Activated CD4-positive, alpha-beta T cell treated with anti-CD3 and anti-CD28 coated beads for 36 hours (primary cell): ENCODE measurements around the gene MRPL10. TPM values are rescaled to one million over a fixed set of nuclear protein-coding genes. Genes with fewer than 3 reads are reported as not detected.
A peak's percentile ranks its signal among the peaks of the same experiment; 100 is the strongest.
"Not testable (repeated sequence)": the region's sequence is repeated elsewhere in the genome, so short reads cannot be mapped to it uniquely, and the experiment has no call there.

Experiments
- ATAC-seq: fragments of 200-7000 bp; cut with Tn5 transposase; one replicate; pipeline ENCODE4 v1.10.0; 2021; ENCODE audit warnings: mild to moderate bottlenecking, moderate library complexity
- CTCF ChIA-PET: fragments of 350-600 bp; sonication (Branson Sonifier 250); formaldehyde crosslinking; loops from one replicate; lab custom pipeline; 2021; ENCODE audit warnings: antibody characterized with exemption; lab: Charles Lee
- POLR2A ChIA-PET: fragments of 350-600 bp; sonication (Branson Sonifier 250); formaldehyde crosslinking; loops from one replicate; lab custom pipeline; 2021; ENCODE audit warnings: antibody characterized with exemption, inconsistent platforms; lab: Charles Lee
- DNase-seq: peaks from one replicate; pipeline ENCODE4 v3.0.0-alpha.2; 2020
- H3K27ac Mint-ChIP-seq: one replicate; pipeline ENCODE4 v1.8.0; 2021; ENCODE audit warnings: mixed read lengths
- H3K27me3 Mint-ChIP-seq: one replicate; pipeline ENCODE4 v1.8.0; 2021; ENCODE audit warnings: mixed read lengths
- H3K36me3 Mint-ChIP-seq: one replicate; pipeline ENCODE4 v1.8.0; 2021; ENCODE audit warnings: low read depth, mixed read lengths
- H3K4me1 Mint-ChIP-seq: one replicate; pipeline ENCODE4 v1.8.0; 2021; ENCODE audit warnings: mixed read lengths
- H3K4me3 Mint-ChIP-seq: one replicate; pipeline ENCODE4 v1.8.0; 2021; ENCODE audit warnings: mild to moderate bottlenecking, moderate library complexity, mixed read lengths
- H3K9me3 Mint-ChIP-seq: one replicate; pipeline ENCODE4 v1.8.0; 2021; ENCODE audit warnings: low read depth, mixed read lengths
- intact Hi-C, 2 experiments: fragments of 100-400 bp; cut with DNase I in 1 of 2; cut with micrococcal nuclease in 1 of 2; formaldehyde crosslinking; loops; one replicate each; pipeline versions ENCODE4 v1.14.2 to v1.15.1; 2022 to 2024; cut with DNase I, micrococcal nuclease
- total RNA-seq, 2 experiments: library from RNA; stranded (reverse); gene quantifications; one replicate each; pipeline ENCODE4 v1.2.3, GENCODE V29; 2021

Gene MRPL10
- total RNA-seq, 2 experiments from 2014 or later: 66.9 to 70.9 TPM

DNA sequence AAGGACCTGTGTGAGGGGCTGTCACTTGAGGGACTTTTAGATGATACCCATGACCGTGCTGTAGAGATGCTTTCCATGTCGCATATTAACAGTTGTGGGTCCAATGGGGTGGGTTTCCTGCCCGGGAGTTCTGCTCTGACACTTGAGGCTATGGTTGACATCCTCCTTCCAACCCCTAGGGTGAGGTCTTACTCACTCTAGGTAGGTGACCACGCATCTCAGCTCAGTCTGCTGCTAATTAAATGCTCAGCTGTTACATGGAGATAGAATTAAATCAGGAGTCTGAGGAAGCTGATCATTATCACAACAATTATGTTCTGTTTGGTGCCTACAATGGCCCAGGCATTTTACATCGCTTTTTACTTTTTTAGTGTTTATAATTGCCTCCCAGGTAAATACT lies 49.9 kb downstream of the MRPL10 start:
- Mint-ChIP-seq H3K4me1 (no peaks in the 10 kb centered on the region), H3K4me3 (no peak overlapping the region), H3K27ac (no peak overlapping the region), H3K27me3 (peaks cover 30% of the 10 kb centered on the region), H3K9me3 (no peaks in the 10 kb centered on the region), H3K36me3 (no peaks in the 10 kb centered on the region)
- CTCF ChIA-PET: no interaction called here
- POLR2A ChIA-PET: no interaction called here
- no peak for ATAC-seq
- intact Hi-C loops: no loop called here
- no peak for DNase-seq

DNA sequence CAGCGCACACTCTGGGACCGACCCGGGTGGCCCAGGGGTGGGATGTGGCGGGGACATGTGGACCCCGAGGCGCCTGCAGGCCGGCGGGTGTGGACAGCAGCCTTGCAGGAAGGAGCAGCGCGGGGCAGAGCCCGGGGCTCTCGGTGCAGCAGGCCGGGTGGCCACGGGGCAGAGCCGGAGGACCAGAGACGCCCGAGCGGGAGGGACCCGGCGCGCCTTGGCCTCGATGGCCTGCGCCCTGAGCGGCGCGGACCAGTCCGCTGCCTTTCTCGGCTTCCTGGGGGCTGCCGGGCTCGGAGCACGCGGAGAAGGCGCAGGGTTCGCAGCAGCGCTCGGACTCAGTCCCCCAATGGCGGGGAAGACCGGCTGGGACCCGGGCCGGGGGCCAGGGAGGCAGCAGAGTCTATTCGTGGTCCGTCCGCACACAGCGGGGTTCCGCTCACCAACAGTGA lies 53.1 kb downstream of the MRPL10 start:
- intact Hi-C loops: no loop called here
- no peaks in the 10 kb centered on the region for H3K36me3 Mint-ChIP-seq
- no peaks in the 10 kb centered on the region for H3K9me3 Mint-ChIP-seq
- POLR2A ChIA-PET: no interaction called here
- H3K4me1 Mint-ChIP-seq: no peaks in the 10 kb centered on the region
- H3K27ac Mint-ChIP-seq: no peak overlapping the region
- CTCF ChIA-PET: interaction anchor here (0.6 to 1.0 kb wide), 3 partner anchors 45 to 129 kb away, joined by 3 to 4 read pairs (median 3); partner anchors contain the start of gene TBX21
- peaks cover 35% of the 10 kb centered on the region for H3K27me3 Mint-ChIP-seq
- H3K4me3 Mint-ChIP-seq: no peak overlapping the region
- ATAC-seq (no peak), DNase-seq (no peak)

DNA sequence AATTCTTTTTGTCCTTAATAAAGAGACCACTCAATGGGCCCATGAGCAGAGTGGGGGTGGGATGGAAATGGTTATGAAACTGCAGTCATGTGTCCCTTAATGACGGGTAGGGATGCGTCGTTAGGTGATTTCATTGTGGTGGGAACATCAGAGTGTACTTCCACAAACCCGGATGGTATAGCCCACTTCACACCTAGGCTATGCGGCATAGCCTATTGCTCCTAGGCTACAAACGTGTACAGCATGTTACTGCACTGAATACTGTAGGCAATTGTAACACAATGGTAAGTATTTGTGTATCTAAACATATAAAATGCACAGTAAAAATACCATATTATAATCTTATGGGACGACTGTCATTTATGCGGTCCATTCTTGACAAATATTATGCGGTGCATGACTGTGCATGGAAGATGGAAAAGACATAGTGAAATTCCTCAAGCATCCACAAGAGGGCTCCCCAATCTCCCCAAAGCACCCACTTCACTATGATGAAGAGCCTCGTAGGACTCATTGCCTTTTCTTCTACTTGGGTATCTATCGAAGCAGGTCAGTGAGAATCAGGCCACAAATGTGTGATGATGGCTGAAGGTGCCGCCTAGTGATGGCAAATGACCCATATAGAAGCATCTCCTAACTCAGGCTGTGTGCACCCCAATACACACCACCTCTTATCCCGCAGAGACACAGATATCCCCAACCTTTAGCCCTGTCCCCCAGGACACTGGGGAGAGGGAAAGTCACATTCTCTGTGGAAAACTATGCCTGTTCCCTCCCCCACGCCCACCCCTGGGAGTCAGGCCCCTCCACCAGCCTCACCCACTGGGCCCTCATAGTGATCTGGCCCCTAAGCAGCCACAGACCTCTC lies 54.8 kb downstream of the MRPL10 start:
- ChIA-PET CTCF (interaction anchor here (0.6 to 1.9 kb wide), 9 partner anchors 9 to 158 kb away, joined by 3 to 6 read pairs (median 3); no protein-coding TSS in a partner anchor), POLR2A (no interaction called here)
- Mint-ChIP-seq H3K9me3 (no peaks in the 10 kb centered on the region), H3K27ac (no peak overlapping the region), H3K27me3 (peaks cover 33% of the 10 kb centered on the region), H3K4me1 (no peaks in the 10 kb centered on the region), H3K4me3 (no peak overlapping the region), H3K36me3 (no peaks in the 10 kb centered on the region)
- intact Hi-C loops: loop anchor here (1.0 kb wide), 2 partner anchors 14 to 26 kb away; no protein-coding TSS in a partner anchor
- DNase-seq: peak; percentile 54
- peak; percentile 94 for ATAC-seq

DNA sequence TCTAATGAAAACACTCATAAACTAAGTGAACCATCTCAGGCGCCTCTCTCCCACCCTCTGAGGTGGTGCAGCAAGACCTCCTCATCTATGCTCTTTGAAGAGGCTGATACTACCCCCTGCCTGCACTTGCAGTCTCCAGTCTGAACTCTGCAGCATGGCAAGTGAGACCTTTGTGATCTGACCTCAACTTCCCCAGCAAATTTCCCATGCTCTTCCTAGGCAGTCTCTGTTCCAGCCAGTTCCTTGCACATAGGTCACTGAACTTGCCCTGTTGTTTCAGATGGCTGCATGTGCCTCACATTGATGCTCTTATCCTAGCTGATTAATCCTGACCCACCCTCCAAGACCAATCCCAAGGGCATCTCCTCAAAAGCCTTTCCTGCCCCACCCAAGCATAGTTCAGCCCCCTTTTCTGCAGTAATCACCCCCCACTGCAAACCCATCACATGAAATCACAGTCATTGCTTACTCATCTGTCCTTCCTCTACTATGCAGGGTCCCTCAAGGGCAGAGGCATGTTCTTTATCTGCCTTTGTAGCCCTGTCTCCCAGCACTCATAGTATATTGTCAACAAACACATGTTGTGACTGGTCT lies 56.3 kb downstream of the MRPL10 start:
- intact Hi-C loops: no loop called here
- no peak for DNase-seq
- Mint-ChIP-seq H3K4me3 (no peak overlapping the region), H3K27me3 (peaks cover 35% of the 10 kb centered on the region), H3K4me1 (no peaks in the 10 kb centered on the region), H3K9me3 (peaks cover 4% of the 10 kb centered on the region), H3K36me3 (no peaks in the 10 kb centered on the region), H3K27ac (no peak overlapping the region)
- ChIA-PET POLR2A (no interaction called here), CTCF (interaction anchor here (0.8 to 1.9 kb wide), 5 partner anchors 9 to 87 kb away, joined by 3 to 6 read pairs (median 3); no protein-coding TSS in a partner anchor)
- ATAC-seq: no peak

DNA sequence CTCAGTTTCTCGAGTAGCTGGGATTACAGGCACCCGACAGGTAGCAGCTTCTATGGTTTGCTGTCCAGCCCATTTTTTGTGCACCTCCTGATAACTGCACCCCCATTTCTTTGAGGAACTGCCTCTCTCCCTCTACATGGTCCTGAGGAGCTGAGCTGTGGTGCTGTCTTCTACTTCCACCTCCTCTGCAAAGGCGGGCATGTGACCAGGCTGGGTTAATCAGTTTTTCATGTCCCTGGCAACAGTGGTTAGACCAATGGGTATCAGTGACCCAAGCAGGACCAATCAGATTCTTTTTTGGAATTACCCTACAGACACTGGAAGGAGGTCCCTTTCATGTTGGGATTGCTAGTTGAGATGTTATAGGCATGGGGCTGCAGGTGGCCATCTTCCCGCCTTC lies 57.0 kb downstream of the MRPL10 start:
- Mint-ChIP-seq H3K27me3 (peaks cover 33% of the 10 kb centered on the region), H3K36me3 (no peaks in the 10 kb centered on the region), H3K27ac (no peak overlapping the region), H3K4me3 (no peak overlapping the region), H3K9me3 (peaks cover 4% of the 10 kb centered on the region), H3K4me1 (no peaks in the 10 kb centered on the region)
- POLR2A ChIA-PET: no interaction called here
- intact Hi-C loops: no loop called here
- ATAC-seq (no peak), DNase-seq (no peak)
- CTCF ChIA-PET: interaction anchor here (0.6 to 0.8 kb wide), 2 partner anchors 20 to 951 kb away, joined by 3 read pairs; no protein-coding TSS in a partner anchor

DNA sequence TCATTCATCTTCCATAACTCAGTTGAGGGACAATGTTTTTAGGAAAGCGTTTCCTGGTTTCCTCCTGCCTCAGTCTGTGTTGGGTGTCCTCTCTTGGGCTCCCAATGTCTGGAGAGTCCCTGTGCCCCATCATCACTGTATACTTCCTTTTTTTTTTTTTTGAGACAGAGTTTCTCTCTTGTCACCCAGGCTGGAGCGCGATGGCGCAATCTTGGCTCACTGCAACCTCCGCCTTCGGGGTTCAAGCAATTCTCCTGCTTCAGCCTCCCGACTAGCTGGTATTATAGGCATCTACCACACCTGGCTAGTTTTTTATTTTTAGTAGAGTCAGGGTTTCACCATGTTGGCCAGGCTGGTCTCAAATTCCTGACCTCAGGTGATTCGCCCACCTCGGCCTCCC lies 57.7 kb downstream of the MRPL10 start:
- ATAC-seq, H3K4me1 Mint-ChIP-seq, POLR2A ChIA-PET, DNase-seq, H3K9me3 Mint-ChIP-seq, intact Hi-C loops, H3K4me3 Mint-ChIP-seq, H3K27ac Mint-ChIP-seq, H3K36me3 Mint-ChIP-seq: not testable (repeated sequence)
- CTCF ChIA-PET: interaction anchor here (0.6 to 1.9 kb wide), 3 partner anchors 20 to 950 kb away, joined by 3 to 6 read pairs (median 3); no protein-coding TSS in a partner anchor
- peaks cover 35% of the 10 kb centered on the region for H3K27me3 Mint-ChIP-seq

Other genes with a start within 250 kb of the MRPL10 start
- gene KPNB1, start 181.6 kb downstream of the MRPL10 start, total RNA-seq: 100 to 1,000 TPM; 640 to 656 TPM
- 10 to 100 TPM; 21.8 to 23.1 TPM for gene TBKBP1, start 137.4 kb downstream of the MRPL10 start, total RNA-seq
- 10 to 100 TPM; 73.4 to 76.8 TPM for gene TBX21, start 98.3 kb downstream of the MRPL10 start, total RNA-seq
- gene OSBPL7, start 9.7 kb downstream of the MRPL10 start, total RNA-seq: 10 to 100 TPM; 12.8 to 12.9 TPM
- gene LRRC46, start 129 bp upstream of the MRPL10 start, total RNA-seq: under 1 TPM; 0.46 to 0.82 TPM
- gene SCRN2, start 9.7 kb upstream of the MRPL10 start, total RNA-seq: 10 to 100 TPM; 21.5 to 25.2 TPM
- under 1 TPM; 0.07 to 0.14 TPM for gene SP6, start 19.6 kb upstream of the MRPL10 start, total RNA-seq
- 10 to 100 TPM; 15.7 to 19.8 TPM for gene SP2, start 64.7 kb upstream of the MRPL10 start, total RNA-seq
- gene PNPO, start 110.0 kb upstream of the MRPL10 start, total RNA-seq: 10 to 100 TPM; 29.7 to 41.0 TPM
- not detected for gene PRR15L, start 126.3 kb upstream of the MRPL10 start, total RNA-seq
- gene CDK5RAP3, start 139.6 kb upstream of the MRPL10 start, total RNA-seq: 100 to 1,000 TPM; 147 to 156 TPM
- 1 to 10 TPM; 3.6 to 4.1 TPM for gene COPZ2, start 206.3 kb upstream of the MRPL10 start, total RNA-seq
- 100 to 1,000 TPM; 100 to 127 TPM for gene NFE2L1, start 216.8 kb upstream of the MRPL10 start, total RNA-seq